ENCODE results near the gene L3MBTL2.
"Not testable (repeated sequence)": the region's sequence is repeated elsewhere in the genome, so short reads cannot be mapped to it uniquely, and the experiment has no call there.

- TF ChIP-seq CTCF, POLR2A (IDR thresholded peaks at IDR 0.05): not testable (repeated sequence)
These were observed 54.6 kb downstream of the L3MBTL2 start for GRCh38 chr22:41259756-41260155.

Measured in uterus (tissue), 2 donors.